ENCODE results near the gene WDR59.

WDR59 gene

DNA sequence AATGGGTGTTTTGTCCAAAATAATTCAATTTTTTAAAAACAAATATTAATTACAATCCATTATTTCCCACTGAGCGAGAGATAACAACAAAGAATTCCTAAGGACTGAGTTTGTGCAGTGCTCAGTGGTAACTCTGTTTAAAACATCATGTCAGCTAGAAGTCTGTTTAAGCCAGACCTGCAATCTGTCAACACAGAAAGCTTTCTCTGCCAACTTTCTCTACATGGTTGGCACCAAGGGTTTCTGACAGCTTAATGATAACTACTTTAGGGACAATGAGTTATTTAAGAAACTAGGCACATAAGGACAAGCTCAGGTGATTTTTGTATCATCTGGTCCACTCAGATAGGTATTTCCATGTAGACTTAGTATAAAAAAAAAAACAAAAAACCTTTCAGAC, 81.8 kb downstream of the WDR59 start:
- Histone ChIP-seq H3K27ac (ENCODE audit: low read depth, low read length, severe bottlenecking) (no peak overlapping the region), H3K4me1 (ENCODE audit: control insufficient read depth, insufficient read depth, low read length, poor library complexity, severe bottlenecking) (no peaks in the 10 kb centered on the region), H3K36me3 (ENCODE audit: control insufficient read depth, insufficient read depth, low read length) (peaks cover 72% of the 10 kb centered on the region), H3K9me3 (ENCODE audit: control insufficient read depth, low read length) (no peaks in the 10 kb centered on the region), H3K4me3 (ENCODE audit: extremely low read depth, insufficient read depth, low read length, poor library complexity, severe bottlenecking) (no peak overlapping the region)
- 100% methylated on average over 1 of the region's 1 CpG for WGBS, 2 experiments (ENCODE audit: insufficient coverage in 2 of 2)

DNA sequence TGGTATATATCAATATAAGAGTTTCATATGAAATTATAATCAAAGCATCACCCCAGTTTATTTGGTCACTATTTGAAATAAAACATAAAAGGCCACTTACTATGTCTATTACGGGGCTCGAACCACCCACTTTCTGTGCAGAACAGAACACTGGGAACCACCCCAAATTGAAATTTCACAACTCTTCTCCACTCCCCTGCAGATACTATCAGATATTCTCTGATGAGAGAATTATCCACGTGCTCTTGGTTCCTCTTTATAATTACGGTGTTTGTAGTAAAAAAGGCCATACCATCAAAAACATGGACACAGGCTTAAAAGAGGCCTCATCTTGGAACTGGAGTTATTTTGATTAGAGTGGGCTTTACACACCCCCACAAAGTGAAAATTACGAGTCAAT, 82.8 kb downstream of the WDR59 start:
- no peaks in the 10 kb centered on the region for H3K4me1 ChIP-seq (ENCODE audit: control insufficient read depth, insufficient read depth, low read length, poor library complexity, severe bottlenecking)
- peaks cover 63% of the 10 kb centered on the region for H3K36me3 ChIP-seq (ENCODE audit: control insufficient read depth, insufficient read depth, low read length)
- WGBS, 2 experiments (ENCODE audit: insufficient coverage in 2 of 2), result 93 to 100% methylated on average over 2 to 3 of the region's 5 CpGs
- no peaks in the 10 kb centered on the region for H3K9me3 ChIP-seq (ENCODE audit: control insufficient read depth, low read length)
- no peak overlapping the region for H3K27ac ChIP-seq (ENCODE audit: low read depth, low read length, severe bottlenecking)
- no peak overlapping the region for H3K4me3 ChIP-seq (ENCODE audit: extremely low read depth, insufficient read depth, low read length, poor library complexity, severe bottlenecking)

DNA sequence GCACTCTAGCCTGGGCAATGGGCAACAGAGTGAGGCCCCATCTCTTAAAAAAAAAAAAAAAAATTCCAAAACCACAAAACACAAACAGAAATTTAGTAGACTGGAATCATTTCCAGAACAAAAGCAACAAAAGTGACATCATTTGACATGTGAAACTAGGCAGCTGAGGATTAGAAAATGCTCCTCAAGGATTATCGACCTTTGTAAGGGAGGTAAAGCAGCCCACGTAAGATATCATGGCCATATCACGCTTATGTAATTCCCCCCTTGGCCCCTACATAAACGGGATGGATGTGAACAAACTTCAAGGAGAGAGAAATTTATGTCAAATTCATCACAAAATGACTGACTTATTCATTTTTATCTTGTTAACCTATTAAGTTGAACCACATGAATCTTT, 83.3 kb downstream of the WDR59 start:
- WGBS, 2 experiments (ENCODE audit: insufficient coverage in 2 of 2), result 100% methylated on average over 1 to 2 of the region's 4 CpGs
- H3K9me3 ChIP-seq (ENCODE audit: control insufficient read depth, low read length), result no peaks in the 10 kb centered on the region
- H3K36me3 ChIP-seq (ENCODE audit: control insufficient read depth, insufficient read depth, low read length), result peaks cover 61% of the 10 kb centered on the region
- H3K4me1 ChIP-seq (ENCODE audit: control insufficient read depth, insufficient read depth, low read length, poor library complexity, severe bottlenecking), result no peaks in the 10 kb centered on the region
- no peak overlapping the region for H3K4me3 ChIP-seq (ENCODE audit: extremely low read depth, insufficient read depth, low read length, poor library complexity, severe bottlenecking)
- no peak overlapping the region for H3K27ac ChIP-seq (ENCODE audit: low read depth, low read length, severe bottlenecking)

DNA sequence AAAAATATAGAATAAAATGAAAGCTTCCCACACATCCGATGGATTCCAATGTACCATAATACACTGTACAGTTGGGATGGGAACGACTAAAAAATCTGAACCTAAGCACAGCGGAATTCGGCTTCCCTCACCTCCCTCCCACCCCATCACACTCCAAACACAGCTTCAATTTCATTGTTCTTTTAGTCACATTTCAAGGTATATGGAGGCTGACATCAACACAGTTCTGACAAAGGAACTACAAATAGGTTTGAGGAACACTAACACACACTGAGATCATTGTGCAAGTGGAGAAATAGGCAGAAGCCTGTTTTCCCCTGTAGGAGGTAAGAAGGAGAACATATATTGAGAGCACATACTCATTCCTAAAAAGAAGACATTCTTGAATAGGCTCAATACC, 85.1 kb downstream of the WDR59 start:
- H3K9me3 ChIP-seq (ENCODE audit: control insufficient read depth, low read length), result no peaks in the 10 kb centered on the region
- peaks cover 65% of the 10 kb centered on the region for H3K36me3 ChIP-seq (ENCODE audit: control insufficient read depth, insufficient read depth, low read length)
- no peak overlapping the region for H3K27ac ChIP-seq (ENCODE audit: low read depth, low read length, severe bottlenecking)
- no peaks in the 10 kb centered on the region for H3K4me1 ChIP-seq (ENCODE audit: control insufficient read depth, insufficient read depth, low read length, poor library complexity, severe bottlenecking)
- no peak overlapping the region for H3K4me3 ChIP-seq (ENCODE audit: extremely low read depth, insufficient read depth, low read length, poor library complexity, severe bottlenecking)
- 92 to 100% methylated on average over 1 to 2 of the region's 4 CpGs for WGBS, 2 experiments (ENCODE audit: insufficient coverage in 2 of 2)

DNA sequence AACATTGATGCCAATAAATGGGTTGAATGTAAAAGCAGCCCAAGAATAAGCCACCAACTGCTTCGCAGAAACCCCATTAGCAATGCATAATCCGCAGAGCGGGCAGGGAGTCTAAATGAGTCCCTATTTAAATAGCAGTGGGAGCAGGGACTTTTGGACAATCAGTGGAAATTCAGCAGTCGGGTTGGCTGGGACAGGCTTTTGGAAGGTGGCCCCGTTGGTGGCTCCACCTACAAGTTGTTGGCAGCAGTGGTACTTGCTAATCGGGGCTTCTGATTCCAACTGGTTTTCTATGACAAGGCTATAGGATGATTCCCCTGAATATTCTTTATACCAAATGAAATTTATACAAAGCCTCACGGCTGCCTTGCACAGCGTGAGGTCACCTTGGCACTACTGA, 86.3 kb downstream of the WDR59 start:
- WGBS, 2 experiments (ENCODE audit: insufficient coverage in 2 of 2), result 82 to 97% methylated on average over 5 to 7 of the region's 8 CpGs
- peaks cover 69% of the 10 kb centered on the region for H3K36me3 ChIP-seq (ENCODE audit: control insufficient read depth, insufficient read depth, low read length)

DNA sequence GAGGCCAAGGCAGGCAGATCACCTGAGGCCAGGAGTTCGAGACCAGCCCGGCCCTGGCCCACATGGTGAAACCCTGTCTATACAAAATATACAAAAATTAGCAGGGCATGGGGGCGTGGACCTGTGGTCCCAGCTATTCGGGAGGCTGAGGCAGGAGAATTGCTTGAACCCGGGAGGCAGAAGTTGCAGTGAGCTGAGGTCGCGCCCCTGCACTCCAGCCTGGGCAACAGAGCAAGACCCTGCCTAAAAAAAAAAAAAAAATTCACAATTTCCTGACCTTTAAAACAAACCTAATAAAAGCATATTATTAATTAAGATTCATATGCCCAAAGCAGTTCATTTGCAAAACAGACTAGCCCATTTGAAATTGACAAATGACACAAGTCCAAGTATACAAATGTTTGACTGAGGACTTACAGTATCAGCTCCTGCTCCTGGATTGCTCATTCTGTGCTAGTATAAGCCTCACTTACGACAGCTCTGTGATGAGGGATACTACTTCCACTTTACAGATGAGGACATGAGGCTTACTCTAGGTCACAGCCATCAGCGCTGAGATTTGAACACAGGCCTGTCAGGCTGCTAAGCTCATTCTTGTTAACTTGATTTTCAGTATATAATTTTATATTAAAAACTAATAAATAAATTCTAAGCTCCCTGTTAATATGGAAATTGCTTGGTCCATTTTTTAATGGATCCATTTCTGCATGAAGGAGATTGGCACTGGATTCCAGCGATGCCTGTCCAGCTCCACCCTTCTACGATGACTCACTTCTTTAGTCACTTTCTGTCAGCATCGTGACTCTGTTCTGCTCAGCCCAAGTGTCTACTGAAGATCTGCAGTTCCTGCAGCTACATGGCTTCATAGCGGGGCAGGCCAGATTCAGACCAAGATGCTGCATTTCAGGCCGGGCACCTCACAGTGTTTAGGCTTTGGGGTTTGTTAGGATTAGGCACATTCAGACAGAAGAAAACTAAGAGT, 88.2 kb downstream of the WDR59 start:
- WGBS, 2 experiments (ENCODE audit: insufficient coverage in 2 of 2), result 92 to 95% methylated on average over 8 to 9 of the region's 14 CpGs
- H3K27ac ChIP-seq (ENCODE audit: low read depth, low read length, severe bottlenecking), result no peak overlapping the region

More for the DNA sequence above, 86.3 kb downstream of the WDR59 start:
- Histone ChIP-seq H3K27ac (ENCODE audit: low read depth, low read length, severe bottlenecking) (no peak overlapping the region), H3K4me1 (ENCODE audit: control insufficient read depth, insufficient read depth, low read length, poor library complexity, severe bottlenecking) (no peaks in the 10 kb centered on the region), H3K4me3 (ENCODE audit: extremely low read depth, insufficient read depth, low read length, poor library complexity, severe bottlenecking) (no peak overlapping the region), H3K9me3 (ENCODE audit: control insufficient read depth, low read length) (no peaks in the 10 kb centered on the region)

DNA sequence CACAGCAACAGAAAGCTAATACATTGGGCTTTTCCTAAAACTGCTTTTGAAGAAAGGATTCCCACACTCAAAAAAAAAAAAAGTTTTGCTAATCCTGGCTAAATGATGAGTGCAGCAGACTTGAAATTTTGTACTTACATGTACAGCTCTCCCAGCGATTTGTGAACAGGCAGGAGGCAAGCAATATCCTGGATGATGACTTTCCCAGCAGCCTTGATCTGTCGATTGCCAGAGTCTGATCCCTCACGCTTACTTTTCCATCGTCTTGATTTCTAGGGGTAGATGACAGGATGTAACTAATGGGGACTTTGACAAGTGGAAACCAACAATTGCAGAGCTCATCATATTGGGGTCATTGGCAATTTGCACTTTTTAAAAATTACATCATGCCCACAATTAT, 91.4 kb downstream of the WDR59 start:
- Histone ChIP-seq H3K4me3 (ENCODE audit: extremely low read depth, insufficient read depth, low read length, poor library complexity, severe bottlenecking) (no peak overlapping the region), H3K4me1 (ENCODE audit: control insufficient read depth, insufficient read depth, low read length, poor library complexity, severe bottlenecking) (no peaks in the 10 kb centered on the region), H3K9me3 (ENCODE audit: control insufficient read depth, low read length) (no peaks in the 10 kb centered on the region), H3K36me3 (ENCODE audit: control insufficient read depth, insufficient read depth, low read length) (peaks cover 62% of the 10 kb centered on the region), H3K27ac (ENCODE audit: low read depth, low read length, severe bottlenecking) (no peak overlapping the region)
- WGBS, 2 experiments (ENCODE audit: insufficient coverage in 2 of 2), result 90 to 93% methylated on average over 2 to 3 of the region's 4 CpGs

More for the DNA sequence above, 88.2 kb downstream of the WDR59 start:
- H3K9me3 ChIP-seq (ENCODE audit: control insufficient read depth, low read length), result no peaks in the 10 kb centered on the region
- H3K4me3 ChIP-seq (ENCODE audit: extremely low read depth, insufficient read depth, low read length, poor library complexity, severe bottlenecking), result no peak overlapping the region
- H3K36me3 ChIP-seq (ENCODE audit: control insufficient read depth, insufficient read depth, low read length), result peaks cover 72% of the 10 kb centered on the region
- H3K4me1 ChIP-seq (ENCODE audit: control insufficient read depth, insufficient read depth, low read length, poor library complexity, severe bottlenecking), result no peaks in the 10 kb centered on the region

DNA sequence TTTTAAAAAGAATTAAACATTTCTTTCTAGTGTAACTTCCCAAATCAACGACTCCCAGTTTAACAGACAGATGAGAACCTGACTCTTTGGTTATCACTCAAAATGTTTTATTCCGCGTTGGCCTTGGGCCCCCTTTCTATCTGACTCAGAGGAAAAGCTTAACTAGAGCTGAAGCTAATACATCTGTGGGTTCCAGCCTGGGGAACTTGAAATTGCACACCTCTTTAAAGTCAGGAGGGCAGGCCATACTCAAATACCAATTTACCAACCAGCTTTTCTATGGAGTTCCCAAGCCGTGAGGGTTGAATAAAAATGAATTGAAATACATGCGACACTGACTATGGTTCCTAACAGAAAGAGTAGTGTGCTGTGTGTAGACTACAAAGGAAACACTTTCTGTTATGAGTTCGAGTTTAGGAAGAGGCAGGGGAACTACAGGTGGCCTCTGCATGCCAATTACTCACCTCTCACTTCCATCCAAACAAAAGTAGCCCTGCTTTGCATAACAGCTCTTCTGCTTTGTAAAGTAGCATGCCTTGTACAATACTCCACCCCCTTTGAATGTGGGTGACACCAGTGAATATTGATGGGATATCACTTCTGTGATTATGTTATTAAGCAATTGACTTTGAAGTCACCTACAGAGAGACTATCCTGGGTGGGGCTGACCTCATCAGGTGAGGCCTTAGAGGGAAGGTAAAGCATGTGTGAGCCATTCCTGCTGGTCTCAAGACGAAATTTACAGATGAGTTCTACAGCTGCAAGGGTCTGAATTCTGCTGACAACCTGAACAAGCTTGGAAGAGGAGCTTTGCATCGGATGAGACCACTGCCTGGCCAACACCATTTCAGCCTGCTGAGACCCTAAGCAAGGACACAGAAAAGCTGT, 92.1 kb downstream of the WDR59 start:
- WGBS, 2 experiments (ENCODE audit: insufficient coverage in 2 of 2), result 84 to 94% methylated on average over 5 to 6 of the region's 8 CpGs
- Histone ChIP-seq H3K27ac (ENCODE audit: low read depth, low read length, severe bottlenecking) (no peak overlapping the region), H3K36me3 (ENCODE audit: control insufficient read depth, insufficient read depth, low read length) (peaks cover 67% of the 10 kb centered on the region), H3K9me3 (ENCODE audit: control insufficient read depth, low read length) (no peaks in the 10 kb centered on the region), H3K4me3 (ENCODE audit: extremely low read depth, insufficient read depth, low read length, poor library complexity, severe bottlenecking) (no peak overlapping the region), H3K4me1 (ENCODE audit: control insufficient read depth, insufficient read depth, low read length, poor library complexity, severe bottlenecking) (no peaks in the 10 kb centered on the region)

DNA sequence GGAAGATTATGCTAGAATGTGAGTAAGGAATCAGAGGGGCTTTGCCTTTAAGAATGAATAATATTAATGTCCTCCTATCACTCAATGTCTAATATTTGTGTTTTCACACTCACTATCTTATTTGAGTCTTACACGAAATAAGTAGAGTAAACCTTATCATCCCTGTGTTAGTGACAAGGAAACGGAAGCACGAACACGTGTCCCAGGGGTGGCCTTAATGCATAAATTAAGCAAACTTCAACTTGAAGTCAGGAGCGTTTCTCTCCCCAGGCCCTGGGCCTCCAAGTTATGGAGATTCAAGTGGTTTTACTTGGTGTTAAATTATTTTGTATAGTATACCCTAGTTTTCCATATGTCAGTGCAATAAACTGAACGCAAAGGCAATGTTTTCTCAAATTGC, 96.0 kb downstream of the WDR59 start:
- Histone ChIP-seq H3K27ac (ENCODE audit: low read depth, low read length, severe bottlenecking) (no peak overlapping the region), H3K4me1 (ENCODE audit: control insufficient read depth, insufficient read depth, low read length, poor library complexity, severe bottlenecking) (no peaks in the 10 kb centered on the region), H3K36me3 (ENCODE audit: control insufficient read depth, insufficient read depth, low read length) (peaks cover 83% of the 10 kb centered on the region), H3K4me3 (ENCODE audit: extremely low read depth, insufficient read depth, low read length, poor library complexity, severe bottlenecking) (no peak overlapping the region), H3K9me3 (ENCODE audit: control insufficient read depth, low read length) (no peaks in the 10 kb centered on the region)
- 87 to 96% methylated on average over 4 of the region's 6 CpGs for WGBS, 2 experiments (ENCODE audit: insufficient coverage in 2 of 2)

DNA sequence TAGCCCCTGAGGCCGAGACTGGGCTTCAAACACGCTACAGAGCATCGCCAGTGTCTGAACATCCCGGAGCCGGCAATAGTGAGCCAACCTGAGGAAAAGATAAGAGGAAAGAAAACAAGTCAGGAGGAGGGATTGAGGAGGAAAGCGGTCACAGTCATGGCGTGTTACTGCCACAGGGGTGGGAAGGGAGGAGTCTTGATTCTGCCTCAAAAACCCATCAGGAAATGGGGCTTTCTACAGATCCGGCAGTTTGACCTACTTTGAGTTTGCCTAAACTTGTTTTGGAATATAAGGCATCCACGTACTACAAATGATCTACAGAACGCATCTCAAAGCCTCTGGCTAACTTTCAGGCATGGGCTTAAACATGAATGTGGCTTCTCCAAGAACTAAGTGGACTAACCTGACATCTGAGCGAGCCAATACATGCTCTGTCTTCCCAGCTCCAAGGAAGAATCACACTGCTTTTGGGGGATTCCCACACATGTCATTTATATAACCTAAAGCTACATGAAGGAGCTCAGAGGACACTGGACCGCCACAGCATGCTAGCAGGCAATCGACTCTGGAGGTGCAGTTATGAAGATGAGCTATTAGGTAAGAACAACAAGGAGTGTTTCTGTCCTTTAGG, 96.6 kb downstream of the WDR59 start:
- no peak overlapping the region for H3K4me3 ChIP-seq (ENCODE audit: extremely low read depth, insufficient read depth, low read length, poor library complexity, severe bottlenecking)
- no peak overlapping the region for H3K27ac ChIP-seq (ENCODE audit: low read depth, low read length, severe bottlenecking)
- H3K4me1 ChIP-seq (ENCODE audit: control insufficient read depth, insufficient read depth, low read length, poor library complexity, severe bottlenecking), result no peaks in the 10 kb centered on the region
- H3K36me3 ChIP-seq (ENCODE audit: control insufficient read depth, insufficient read depth, low read length), result peaks cover 83% of the 10 kb centered on the region
- 93 to 97% methylated on average over 10 to 11 of the region's 13 CpGs for WGBS, 2 experiments (ENCODE audit: insufficient coverage in 2 of 2)
- H3K9me3 ChIP-seq (ENCODE audit: control insufficient read depth, low read length), result no peaks in the 10 kb centered on the region
